ENCODE data around the gene PEX5L.

PEX5L gene, protein sequence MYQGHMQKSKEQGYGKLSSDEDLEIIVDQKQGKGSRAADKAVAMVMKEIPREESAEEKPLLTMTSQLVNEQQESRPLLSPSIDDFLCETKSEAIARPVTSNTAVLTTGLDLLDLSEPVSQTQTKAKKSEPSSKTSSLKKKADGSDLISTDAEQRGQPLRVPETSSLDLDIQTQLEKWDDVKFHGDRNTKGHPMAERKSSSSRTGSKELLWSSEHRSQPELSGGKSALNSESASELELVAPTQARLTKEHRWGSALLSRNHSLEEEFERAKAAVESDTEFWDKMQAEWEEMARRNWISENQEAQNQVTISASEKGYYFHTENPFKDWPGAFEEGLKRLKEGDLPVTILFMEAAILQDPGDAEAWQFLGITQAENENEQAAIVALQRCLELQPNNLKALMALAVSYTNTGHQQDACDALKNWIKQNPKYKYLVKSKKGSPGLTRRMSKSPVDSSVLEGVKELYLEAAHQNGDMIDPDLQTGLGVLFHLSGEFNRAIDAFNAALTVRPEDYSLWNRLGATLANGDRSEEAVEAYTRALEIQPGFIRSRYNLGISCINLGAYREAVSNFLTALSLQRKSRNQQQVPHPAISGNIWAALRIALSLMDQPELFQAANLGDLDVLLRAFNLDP

DNA sequence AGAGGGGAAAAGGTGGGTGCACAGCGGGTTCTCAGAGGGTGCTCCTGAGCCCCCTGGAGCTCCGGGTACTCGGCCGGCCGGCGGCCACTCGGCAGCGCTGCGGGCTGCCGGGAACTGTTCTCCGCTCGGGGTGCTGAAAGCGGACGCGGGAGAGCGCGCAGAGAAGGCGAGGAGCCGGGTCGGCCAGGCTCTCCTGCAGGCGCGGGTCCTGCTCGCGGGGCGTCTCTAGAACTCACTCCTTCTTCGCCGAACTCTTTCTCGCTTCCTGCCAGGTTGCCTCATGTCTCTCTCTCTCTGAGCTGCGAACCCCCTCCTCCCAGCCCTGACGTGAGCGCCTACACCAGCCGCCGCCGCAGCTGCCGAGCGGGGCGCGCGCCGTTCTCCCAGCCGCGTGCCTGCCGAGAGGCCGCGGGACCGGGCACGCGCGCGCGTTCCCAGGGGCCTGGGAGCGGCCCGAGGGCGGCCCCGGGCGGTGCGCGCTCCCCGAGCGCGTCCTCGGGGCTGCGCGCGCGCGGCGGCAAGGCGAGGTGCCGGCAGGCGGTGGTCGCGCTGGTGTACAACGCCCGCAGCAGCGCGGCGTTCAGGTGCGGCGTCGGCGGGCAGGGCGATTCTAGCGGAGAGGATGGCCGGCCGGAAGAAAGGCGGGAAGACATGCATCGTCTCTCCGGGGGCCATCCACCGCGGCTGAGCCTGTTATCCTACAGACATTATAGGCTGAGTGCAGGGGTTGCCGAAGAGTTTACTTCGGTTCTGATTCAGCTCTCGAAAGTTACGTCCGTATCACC lies at the start of gene PEX5L:
TSS of gene PEX5L (minus strand) at position 267 of the 785 bp plus-strand sequence. CDS start 338 bp downstream, outside the sequence.
- TF ChIP-seq GATA3 (IDR thresholded peaks at IDR 0.05; ENCODE audit: low read depth, low read length) (no peak), GATA2 (IDR thresholded peaks at IDR 0.05; ENCODE audit: low read depth, low read length) (no peak)

DNA sequence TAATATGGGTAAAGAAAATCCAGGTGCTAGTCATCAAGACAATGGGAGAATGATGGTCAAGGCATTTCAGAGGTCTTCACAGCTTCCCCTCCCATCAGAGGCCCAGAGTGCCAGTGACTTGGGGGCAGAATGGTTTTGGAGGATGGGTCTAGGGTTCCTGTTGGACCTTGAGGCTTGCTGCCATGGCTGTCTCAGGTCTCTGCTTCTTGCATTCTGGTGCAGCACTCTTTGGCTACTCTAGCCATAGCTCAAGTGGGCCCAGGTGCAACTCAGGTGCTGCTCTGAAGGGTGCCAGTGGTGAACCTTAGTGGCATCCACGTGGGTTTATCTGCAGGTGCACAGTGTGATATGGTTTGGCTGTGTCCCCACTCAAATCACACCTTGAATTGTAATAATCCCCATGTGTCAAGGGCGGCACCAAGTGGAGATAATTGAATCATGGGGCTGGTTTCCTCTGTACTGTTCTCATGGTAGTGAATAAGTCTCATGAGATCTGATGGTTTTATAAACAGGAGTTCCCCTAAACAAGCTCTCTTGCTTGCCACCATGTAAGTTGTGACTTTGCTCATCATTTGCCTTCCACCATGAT lies 48.5 kb upstream of the PEX5L start:
- no peak for TF ChIP-seq GATA2 (IDR thresholded peaks at IDR 0.05; ENCODE audit: low read depth, low read length)
- TF ChIP-seq GATA3 (IDR thresholded peaks at IDR 0.05; ENCODE audit: low read depth, low read length), result no peak

DNA sequence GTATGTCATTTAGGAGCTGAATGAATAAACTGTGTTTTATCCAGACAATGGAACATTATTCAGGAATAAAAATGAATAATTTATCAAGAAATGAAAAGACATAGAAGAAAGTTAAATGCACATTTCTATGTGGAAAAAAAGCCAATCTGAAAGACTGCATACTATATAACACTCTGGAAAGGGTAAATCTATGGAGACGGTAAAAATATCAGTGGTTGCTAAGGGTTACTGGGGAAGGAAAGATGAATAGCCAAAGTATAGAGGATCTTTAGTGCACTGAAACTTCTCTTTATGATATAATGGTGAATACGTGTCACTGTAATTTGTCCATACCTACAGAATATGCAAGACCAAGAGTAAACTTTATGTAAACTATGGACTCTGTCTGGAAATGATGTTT lies 46.0 kb upstream of the PEX5L start:
- no peak for TF ChIP-seq GATA3 (IDR thresholded peaks at IDR 0.05; ENCODE audit: low read depth, low read length)
- no peak for TF ChIP-seq GATA2 (IDR thresholded peaks at IDR 0.05; ENCODE audit: low read depth, low read length)

DNA sequence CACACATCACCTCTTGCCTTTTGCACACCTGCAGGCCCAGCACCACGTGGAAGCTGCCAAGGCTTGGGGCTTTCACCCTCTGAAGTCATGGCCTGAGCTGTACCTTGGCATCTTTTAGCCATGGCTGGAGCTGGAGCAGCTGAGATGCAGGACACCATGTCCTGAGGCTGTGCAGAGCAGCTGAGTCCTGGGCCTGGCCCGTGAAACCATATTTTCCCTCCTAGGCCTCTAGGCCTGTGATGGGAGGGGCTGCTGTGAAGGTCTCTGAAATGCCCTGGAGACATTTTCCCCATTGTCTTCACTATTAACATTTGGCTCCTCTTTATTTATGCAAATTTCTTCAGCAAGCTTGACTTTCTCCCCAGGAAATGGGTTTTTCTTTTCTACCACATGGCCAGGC lies 41.9 kb upstream of the PEX5L start:
- TF ChIP-seq GATA3 (IDR thresholded peaks at IDR 0.05; ENCODE audit: low read depth, low read length) (no peak), GATA2 (IDR thresholded peaks at IDR 0.05; ENCODE audit: low read depth, low read length) (no peak)

GRCh38 chr3:180073561-180073960 lies 36.8 kb upstream of the PEX5L start:
- no peak for TF ChIP-seq GATA2 (IDR thresholded peaks at IDR 0.05; ENCODE audit: low read depth, low read length)

DNA sequence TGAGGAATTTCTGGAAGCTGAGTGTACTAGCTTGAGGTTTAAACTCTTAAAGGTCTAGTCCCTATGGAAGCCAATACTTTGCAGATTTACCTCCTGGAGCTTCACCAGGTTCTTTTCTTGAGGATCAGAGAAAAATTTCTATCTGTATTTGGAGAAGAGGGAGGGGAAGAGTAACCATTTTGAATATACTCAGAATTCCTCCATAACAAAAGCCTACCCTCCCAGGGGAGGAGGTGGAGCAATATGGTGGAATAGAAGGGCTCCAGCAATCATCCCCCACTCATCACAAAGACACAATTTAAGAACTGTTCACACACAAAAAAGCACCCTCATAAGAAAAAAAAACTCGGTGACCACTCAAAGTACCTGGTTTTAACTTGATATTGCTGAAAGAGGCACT lies 36.0 kb upstream of the PEX5L start:
- no peak for TF ChIP-seq GATA3 (IDR thresholded peaks at IDR 0.05; ENCODE audit: low read depth, low read length)
- TF ChIP-seq GATA2 (IDR thresholded peaks at IDR 0.05; ENCODE audit: low read depth, low read length), result no peak

DNA sequence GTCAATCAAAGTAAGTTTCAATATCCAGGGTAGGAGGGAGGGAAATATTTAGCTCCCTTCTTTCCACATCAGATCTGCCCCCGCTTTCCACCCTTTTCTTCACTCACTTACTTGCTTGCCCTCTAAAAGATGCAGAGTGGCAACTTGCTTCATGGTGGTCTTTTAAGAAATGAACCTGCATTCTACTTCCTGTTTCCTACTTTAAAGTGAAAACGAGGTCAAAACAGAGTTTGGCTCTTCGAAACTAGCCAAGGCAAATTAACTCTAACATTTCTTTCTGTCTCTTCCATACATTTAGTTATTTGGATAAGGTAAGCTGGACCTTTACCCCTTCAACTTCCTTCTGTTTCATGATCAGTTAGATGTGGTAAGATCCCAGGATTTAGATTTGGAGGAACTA lies 34.2 kb upstream of the PEX5L start:
- TF ChIP-seq GATA2 (IDR thresholded peaks at IDR 0.05; ENCODE audit: low read depth, low read length) (no peak), GATA3 (IDR thresholded peaks at IDR 0.05; ENCODE audit: low read depth, low read length) (no peak)

- TF ChIP-seq GATA2 (IDR thresholded peaks at IDR 0.05; ENCODE audit: low read depth, low read length) (no peak), GATA3 (IDR thresholded peaks at IDR 0.05; ENCODE audit: low read depth, low read length) (no peak)
These were observed 31.3 kb upstream of the PEX5L start for GRCh38 chr3:180068023-180068422.

DNA sequence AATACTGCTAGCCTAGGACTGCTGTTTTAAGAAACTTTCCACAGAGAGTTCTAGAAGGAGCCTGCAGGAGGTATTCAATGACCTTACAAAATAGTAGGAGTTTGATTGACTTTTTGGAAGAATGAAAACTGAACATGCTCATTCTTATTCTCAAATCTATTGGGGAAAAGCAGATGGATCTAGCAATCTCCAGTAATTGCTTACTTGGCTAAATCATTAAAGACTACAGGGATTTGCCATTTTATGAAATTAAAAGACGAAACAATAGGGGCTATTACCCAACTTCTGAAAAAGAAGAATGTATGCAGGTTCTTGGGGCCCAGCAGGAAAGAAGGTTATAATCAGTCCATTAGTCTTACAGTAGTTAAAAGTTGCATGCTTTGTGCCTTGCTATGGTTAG lies 29.9 kb upstream of the PEX5L start:
- TF ChIP-seq GATA2 (IDR thresholded peaks at IDR 0.05; ENCODE audit: low read depth, low read length) (no peak), GATA3 (IDR thresholded peaks at IDR 0.05; ENCODE audit: low read depth, low read length) (no peak)

DNA sequence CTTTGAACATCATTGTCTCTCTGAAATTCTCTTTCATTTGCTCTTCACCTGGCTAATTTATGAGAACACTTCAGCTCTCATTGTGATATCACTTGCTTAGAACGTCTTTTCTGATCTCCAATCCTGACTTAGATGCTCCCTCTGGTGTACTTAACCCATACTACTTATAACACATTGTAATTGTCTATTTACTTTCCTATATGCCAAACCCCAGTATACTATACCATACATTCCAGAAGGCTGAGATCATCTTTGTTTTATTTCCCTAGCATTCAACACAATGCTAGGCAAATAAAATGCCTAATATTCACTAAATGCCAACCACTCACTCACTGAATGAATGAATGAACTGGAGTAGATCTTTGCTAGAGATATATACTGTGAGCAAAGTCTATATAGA lies 27.0 kb upstream of the PEX5L start:
- TF ChIP-seq GATA3 (IDR thresholded peaks at IDR 0.05; ENCODE audit: low read depth, low read length), result no peak
- TF ChIP-seq GATA2 (IDR thresholded peaks at IDR 0.05; ENCODE audit: low read depth, low read length), result no peak

GRCh38 chr3:180062771-180063170 lies 26.0 kb upstream of the PEX5L start:
- no peak for TF ChIP-seq GATA3 (IDR thresholded peaks at IDR 0.05; ENCODE audit: low read depth, low read length)
- no peak for TF ChIP-seq GATA2 (IDR thresholded peaks at IDR 0.05; ENCODE audit: low read depth, low read length)

DNA sequence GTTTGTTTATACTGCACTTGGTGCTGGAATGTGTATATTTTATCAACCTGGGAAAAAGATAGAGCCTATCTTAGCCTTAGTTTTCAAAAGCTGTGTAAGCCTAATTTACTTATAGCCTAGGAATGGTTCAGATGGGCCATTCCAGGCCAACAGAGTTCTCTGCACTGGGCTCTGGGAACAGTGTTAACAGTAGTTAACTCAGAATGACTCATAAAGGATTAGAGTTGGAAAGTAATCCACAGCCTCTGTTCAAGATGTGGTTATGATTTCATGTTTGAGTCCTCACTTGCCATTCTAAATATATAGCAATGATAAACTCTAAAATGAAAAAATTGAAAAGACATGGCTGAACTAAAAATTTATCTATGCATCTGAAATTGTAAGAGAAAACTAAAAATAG lies 22.6 kb upstream of the PEX5L start:
- no peak for TF ChIP-seq GATA2 (IDR thresholded peaks at IDR 0.05; ENCODE audit: low read depth, low read length)
- no peak for TF ChIP-seq GATA3 (IDR thresholded peaks at IDR 0.05; ENCODE audit: low read depth, low read length)

DNA sequence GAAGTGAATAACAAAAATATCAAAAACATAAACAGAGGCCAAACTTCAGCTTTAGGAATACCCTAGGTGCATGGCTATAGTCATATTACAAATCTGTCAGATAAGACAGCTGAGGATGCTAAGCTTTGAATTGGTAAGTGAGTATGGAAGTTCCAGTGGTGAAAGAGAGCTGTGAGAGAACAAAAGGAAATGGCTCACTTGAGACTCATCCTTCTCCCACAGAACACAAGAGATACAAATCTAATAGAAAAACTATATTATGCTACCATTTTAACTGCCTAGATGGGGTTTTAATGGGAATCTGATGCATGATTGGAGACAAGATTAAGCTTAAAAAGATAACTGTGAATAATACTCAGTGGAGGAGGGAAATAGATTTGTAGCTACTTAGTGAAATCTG lies 21.5 kb upstream of the PEX5L start:
- TF ChIP-seq GATA2 (IDR thresholded peaks at IDR 0.05; ENCODE audit: low read depth, low read length) (no peak), GATA3 (IDR thresholded peaks at IDR 0.05; ENCODE audit: low read depth, low read length) (no peak)

GRCh38 chr3:180049391-180049790 lies 12.7 kb upstream of the PEX5L start:
- TF ChIP-seq GATA2 (IDR thresholded peaks at IDR 0.05; ENCODE audit: low read depth, low read length) (no peak), GATA3 (IDR thresholded peaks at IDR 0.05; ENCODE audit: low read depth, low read length) (no peak)

Data from SH-SY5Y (cell line).